Stimulated activated CD8-positive, alpha-beta memory T cell treated with anti-CD3 and anti-CD28 coated beads, Interleukin-15, amount 100 ng/mL, for 1 hour (primary cell): Measurements from ENCODE around the gene LIPK.
"Not testable (repeated sequence)": the region's sequence is repeated elsewhere in the genome, so short reads cannot be mapped to it uniquely, and the experiment has no call there.

Source experiments
- DNase-seq: peaks from one replicate; pipeline ENCODE4 v3.0.0-alpha.2; 2020; ENCODE audit warnings: low read depth

LIPK gene, protein sequence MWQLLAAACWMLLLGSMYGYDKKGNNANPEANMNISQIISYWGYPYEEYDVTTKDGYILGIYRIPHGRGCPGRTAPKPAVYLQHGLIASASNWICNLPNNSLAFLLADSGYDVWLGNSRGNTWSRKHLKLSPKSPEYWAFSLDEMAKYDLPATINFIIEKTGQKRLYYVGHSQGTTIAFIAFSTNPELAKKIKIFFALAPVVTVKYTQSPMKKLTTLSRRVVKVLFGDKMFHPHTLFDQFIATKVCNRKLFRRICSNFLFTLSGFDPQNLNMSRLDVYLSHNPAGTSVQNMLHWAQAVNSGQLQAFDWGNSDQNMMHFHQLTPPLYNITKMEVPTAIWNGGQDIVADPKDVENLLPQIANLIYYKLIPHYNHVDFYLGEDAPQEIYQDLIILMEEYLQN

DNA sequence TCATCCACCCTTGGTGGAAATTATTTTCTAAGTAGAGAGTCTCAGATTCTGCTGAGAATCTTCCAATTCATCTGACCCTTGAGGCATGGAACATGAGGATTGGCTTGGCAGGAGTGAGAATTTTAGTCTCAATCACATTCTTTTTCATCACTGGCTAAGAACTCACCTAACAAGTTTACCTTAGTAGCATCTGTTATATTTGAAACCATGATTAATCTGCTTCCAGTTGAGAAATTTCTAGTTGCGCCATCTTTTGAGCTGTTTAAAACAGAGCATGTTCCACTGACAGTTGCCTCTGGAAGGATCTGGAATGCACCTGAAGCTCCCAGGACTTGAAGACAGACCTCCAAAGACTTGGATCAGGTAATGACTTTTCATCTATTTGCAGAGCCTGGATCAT is at the start of gene LIPK:
Gene LIPK, plus strand, starts transcription at position 292 of the 400 bp plus-strand sequence. CDS start 18,295 bp downstream, outside the sequence.
- DNase-seq, result no peak

DNA sequence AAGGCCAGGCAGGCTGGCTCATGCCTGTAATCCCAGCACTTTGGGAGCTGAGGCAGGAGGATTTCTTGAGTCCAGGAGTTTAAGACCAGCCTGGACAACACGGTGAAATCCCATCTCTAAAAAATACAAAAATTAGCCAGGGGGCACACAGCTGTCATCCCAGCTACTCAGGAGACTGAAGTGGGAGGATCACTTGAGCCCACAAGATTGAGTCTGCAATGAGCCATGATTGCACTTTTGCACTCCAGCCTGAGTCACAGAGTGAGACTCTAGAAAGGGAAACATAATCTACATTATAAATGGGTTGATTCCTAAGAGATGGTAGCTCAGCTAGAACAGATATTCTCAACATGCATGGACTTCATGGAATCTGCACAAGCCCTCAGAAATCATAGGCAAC is 48.1 kb upstream of the LIPK start:
- DNase-seq, result no peak

DNA sequence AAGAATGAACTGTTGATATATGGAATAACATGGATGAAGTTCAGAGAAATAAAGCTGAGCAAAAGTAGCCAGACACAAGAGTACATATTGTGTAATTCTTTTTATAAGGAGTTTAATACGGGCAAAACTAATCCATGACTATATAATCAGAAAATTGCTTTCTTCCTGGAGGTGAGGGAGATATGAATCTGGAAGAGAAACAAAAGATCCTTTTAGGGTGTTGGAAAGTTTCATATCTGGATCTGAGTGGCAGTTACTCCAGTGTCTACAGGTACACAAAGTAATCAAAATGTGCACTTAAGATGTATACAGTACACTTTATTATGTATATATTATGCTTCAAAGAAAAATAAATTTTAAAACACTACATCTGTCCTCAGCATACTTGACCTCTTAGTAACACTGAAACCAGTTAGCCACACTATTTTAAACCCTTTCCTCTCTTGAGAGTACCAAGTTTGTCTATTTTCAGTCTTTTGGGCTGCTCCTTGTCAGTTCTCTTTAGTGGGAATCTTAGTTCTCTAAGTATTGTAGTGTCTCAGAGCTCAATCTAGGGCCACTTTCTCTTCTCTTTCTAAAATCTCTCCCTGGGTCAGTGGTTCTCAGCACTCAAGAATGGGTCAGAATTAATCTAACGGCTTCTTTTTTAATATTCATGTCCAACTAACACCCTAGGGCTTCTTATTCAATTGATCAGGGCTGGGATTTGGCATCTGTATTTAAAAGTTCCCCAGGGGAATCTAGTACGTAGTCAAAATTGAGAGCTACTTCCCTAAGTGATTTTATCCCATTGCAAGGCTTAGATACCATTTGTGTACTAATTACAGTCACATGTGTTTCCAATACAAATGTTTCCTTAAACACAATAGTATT is 46.1 kb upstream of the LIPK start:
- DNase-seq, result no peak

DNA sequence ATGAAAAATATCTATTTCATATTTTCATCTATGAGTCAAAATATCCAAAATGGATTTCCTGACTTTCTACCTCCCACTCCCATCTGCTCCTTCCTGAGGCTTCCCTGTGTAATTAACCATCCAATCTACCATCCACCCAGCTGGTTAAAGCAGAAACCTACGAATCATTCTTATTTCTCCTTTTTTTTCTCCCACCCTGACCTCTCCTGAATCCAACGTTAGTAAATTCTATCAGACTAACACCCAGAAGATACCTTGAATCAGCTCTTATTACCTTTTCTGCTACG is 45.5 kb upstream of the LIPK start:
- DNase-seq, result no peak

DNA sequence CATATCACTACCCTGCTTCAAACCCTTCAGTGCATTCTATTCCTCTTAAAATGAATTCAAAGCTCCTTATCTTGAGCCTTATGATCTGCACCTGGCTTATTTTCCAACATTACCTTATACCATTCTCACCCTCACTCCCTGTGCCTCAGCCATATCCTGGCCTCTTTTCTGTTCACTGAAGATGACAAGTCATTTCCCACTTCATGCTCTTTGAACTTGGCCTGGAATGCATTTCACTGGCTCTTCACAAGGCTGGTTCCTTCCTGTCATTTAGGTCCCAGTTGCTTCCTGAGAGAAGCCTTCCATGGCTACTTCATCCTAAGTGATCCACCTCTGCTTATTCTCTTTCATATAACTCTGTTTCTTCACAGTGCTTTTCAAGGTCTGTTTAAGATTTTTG is 45.0 kb upstream of the LIPK start:
- no peak for DNase-seq

DNA sequence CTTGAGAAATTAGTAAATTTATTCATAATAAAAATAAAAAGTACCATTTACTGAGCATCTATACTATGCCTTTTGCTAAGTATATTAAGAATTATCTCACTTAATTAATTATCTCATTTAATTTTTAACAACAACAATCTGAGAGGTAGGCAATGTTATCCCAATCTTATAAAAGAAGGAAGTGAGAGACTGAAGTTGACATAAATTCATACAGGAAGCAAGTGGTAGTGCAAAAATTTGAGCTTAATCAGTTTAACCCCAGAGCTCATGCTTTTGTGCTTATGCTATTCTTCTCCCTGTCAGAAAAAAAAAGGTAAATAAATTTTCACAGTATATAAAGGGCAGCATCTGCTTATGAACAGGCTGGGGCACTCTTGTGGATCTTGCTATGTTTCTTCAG is 44.5 kb upstream of the LIPK start:
- DNase-seq, result no peak

DNA sequence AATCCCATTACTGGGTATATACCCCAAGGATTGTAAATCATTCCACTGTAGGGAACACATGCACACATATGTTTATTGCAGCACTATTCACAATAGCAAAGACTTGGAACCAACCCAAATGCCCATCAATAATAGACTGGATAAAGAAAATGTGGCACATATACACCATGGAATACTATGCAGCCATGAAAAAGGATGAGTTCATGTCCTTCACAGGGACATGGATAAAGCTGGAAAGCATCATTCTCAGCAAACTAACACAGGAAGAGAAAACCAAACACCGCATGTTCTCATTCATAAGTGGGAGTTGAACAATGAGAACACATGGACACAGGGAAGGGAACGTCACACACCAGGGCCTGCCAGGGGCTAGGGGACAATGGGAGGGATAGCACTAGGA is 42.9 kb upstream of the LIPK start:
- DNase-seq, result not testable (repeated sequence)

DNA sequence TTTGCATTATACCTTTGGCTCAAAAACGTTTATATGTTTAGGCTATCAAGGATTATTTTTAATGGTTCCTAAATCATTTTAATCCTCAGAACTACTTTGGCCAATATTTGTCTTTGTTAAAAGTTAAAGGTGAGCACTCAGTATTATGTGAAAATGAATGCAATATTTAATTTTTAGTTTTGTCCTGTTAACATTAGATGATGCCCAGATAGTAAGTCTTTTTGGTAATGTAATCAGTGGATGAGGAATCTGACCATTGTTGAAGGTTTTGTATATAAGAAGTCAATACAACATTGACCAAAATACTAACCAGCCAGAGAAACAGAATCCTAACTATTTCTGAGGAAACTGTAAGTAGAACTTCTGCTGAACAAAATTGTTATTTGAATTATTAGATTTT is 41.9 kb upstream of the LIPK start, which contains the start of gene LIPF:
Gene LIPF, plus strand, starts transcription at position 301 of the 400 bp plus-strand sequence. CDS start 2,856 bp downstream, outside the sequence.
- DNase-seq, result no peak

DNA sequence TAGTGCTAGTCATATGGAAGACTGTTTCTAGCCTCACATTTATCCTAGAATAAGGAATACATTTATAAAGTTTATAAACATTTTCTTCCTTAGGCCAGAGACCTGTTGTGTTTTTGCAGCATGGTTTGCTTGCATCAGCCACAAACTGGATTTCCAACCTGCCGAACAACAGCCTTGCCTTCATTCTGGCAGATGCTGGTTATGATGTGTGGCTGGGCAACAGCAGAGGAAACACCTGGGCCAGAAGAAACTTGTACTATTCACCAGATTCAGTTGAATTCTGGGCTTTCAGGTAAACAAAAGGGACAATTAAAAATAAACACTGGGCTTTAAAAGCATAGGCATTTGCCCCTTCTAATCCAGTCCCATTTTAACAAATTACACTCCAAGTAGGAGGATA is 37.6 kb upstream of the LIPK start:
- no peak for DNase-seq

DNA sequence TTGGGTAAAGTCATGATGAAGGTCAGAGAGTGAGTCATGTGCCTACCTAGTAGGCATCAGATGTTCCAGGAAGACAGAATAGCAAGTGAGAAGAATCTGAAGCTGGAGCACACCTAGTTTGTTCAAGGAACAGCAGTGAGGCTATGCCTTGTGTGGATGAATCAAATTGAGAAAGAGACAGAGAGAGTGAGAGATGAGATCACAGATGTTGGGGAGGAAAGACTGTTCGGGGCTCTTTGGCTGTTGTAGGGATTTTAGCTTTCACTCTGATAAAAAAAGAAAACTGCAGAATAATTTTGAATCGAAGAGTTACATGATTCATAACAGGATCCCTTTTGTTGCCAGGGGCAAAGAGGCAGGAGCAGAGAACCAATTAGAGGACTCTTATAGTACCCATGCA is 35.6 kb upstream of the LIPK start:
- DNase-seq, result no peak

DNA sequence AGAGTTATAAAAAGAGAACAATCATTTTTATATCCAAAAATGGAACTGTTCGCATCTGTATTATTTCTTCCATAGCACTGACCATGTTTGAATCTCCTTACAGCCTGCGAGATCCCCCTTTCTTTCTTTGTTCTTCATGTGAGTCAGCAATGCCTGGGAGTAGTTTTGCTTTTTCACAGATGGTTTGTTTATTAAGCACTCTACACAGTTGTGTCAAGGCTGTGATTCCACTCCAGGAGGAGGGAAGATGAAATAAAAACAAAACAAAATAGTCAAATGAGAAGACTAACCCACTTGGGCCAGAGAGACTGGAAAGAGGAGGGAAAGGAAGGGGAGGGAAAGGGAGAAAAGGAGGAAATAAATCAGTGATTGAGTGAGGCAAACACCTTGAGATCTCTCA is 34.0 kb upstream of the LIPK start:
- DNase-seq, result no peak

DNA sequence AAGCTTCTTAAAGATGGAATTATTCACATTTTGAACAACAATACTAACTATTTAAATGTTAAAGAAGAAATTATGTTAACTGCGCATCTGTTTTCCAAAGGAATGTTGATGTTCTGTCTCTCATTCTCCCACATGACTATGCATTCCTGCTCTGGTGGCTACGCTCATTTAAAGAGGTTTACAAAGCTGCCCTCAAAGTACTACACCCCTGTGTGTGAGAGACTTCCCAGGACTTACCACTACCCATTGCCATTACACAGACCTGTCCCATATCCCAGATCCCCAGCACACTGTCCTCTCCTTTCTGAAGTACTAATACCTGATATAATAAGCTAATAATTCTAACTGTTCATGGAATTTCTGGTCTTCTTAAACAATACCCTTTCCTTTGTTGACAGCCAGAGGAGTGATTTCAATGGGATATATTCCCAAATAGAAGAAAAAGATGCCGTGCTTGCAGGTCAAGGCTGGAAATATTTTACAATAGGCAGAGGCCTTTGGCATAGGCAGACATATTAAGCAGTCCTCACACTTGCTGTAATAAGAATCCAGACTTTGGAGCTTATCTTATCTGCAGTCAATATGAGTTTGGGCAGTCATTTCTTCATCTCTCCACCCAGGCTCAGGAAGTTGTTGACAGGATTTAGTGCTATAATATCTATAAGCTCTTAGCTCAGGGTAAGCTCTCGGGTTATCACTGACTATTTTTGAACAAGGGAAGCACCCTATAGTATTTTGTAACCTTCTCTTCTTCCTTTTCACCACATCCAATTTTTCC is 29.6 kb upstream of the LIPK start:
- DNase-seq, result no peak

DNA sequence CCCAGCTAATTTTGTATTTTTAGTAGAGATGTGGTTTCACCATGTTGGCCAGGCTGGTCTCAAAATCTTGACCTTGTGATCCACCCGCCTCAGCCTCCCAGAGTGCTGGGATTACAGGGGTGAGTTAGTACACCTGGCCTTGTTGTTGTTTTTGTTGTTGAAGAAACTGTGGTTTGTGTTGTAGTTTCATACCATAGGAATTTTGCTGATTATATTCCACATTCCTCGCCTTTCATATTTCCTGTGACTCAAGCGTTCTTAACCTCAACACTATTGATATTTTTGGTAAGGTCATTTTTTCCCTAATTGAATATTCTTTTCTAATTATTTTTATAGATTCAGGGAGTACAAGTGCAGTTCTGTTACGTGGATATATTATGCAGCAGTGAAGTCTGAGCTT is 25.1 kb upstream of the LIPK start:
- DNase-seq, result no peak

DNA sequence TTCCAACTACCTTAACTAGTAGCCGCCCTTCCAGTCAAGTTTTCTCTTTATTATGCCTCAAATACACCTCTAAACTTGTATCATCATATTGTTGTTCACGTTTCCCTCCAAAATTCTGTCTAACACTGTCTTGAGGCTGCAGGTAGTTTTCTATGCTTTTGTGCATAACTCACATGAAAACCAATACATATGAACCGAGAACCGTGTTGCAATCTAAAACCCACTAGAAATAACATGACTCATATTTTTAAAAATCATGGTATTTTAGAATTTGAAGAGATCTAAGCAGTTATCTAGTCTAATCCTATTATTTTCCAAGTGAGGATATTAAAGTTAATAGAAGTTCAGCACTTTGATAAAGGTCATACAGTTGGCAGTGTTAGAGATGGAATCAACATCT is 23.6 kb upstream of the LIPK start:
- no peak for DNase-seq

DNA sequence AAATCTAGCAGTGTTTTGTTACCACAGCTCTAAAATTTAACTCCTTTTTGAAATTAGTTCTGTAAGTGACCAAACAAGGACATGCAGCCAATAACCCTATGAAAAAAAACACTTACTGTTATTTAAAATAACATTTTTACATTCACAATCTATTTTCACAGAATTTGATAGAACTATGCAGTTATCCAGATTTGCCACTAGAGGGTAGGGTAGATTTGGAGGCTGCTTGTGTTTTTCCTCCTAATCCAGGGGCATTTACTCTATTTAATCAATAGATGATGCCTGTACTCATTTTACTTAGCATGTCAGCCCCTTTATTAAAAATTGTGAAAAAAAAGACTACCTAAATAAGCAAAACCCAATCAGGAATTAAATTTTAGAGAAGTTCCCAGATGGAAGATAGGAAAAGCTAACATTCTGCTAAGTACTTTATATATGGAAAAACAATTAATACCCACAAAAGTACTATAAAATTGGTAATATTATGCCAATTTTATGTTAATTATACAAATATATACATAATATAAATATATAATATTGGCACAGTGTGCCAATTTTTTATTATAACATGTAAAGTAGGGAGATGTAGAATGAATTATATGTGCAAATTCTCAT is 18.1 kb upstream of the LIPK start:
- no peak for DNase-seq

DNA sequence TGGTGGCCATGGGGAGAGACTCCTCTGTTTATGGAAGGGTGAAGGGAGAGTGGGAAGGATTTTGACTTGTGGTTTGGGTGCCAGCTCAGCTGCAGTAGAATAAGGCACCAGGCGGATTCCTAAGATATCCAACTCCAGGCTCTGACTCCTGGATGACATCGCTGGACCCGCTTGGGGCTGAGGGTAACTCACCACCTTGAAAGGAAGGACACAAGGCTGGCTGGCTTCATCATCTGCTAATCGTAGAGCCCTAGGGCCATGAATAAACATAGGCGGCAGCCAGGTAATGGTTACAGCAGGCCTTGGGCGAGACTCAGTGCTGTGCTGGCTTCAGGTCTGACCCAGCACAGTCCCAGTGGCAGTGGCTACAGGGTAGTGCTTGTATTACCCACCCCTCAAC is 16.7 kb upstream of the LIPK start:
- DNase-seq, result no peak

DNA sequence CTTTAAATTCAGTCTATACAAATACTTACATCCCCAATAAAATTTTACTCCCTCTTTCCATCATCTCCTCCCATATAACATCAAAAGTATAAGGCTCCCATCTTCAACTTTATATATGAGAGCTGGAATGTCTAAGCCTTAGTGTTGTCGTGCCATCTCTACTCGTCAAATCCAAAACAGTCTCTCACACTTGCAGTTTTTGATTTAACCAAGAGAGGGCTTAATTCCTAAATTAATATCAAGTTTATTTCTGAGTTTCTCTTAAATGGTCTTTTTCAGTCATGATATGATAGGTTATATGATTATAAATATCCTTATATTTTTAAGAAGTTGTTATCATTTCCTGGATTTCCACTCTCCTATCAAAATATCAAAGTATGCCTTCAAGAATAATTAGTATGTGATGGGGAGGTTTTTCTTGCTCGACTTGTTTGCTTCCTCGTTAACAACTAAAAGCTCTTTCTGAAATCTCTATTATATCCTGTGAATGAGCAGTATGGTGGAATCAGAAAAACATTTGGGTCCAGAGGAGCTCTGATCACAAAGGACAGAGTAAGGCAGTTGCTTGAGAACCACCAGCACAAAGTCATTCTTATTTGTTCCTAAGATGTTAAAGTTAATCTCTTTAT is 12.5 kb upstream of the LIPK start:
- no peak for DNase-seq

DNA sequence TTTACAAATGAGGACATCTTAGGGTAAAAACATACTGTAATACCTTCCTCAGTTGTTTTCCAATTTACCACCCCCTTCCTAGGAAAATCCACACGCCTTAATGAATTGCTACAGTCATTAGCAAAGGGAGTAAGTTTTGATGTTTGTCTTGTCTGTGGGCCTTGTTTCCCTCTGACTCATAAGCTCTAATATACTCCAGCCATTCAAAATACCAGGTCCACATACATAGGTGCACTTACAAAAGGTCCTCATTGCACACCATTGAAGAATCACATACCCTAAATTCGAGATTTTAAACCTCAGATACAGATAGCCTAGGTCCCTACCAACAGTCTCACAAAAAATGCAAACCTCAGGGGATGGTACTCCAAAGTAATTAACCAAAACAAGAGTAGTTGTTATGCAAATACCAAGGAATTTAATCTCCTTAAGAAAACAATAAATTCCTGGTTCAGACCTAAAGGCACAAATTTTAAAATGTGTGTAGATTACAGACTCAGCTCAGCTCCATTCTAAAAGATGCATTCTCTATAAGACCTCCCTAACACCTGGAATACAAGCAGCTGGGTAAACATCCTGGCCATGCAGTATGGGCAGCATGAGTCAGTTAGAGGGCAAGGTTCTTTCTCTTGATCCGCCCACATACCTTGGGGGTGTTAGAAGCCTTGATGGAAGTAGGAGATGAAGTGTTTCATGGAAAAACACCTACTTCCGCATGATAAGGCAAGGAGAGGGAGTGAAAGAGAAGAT is 3.0 kb upstream of the LIPK start:
- no peak for DNase-seq

DNA sequence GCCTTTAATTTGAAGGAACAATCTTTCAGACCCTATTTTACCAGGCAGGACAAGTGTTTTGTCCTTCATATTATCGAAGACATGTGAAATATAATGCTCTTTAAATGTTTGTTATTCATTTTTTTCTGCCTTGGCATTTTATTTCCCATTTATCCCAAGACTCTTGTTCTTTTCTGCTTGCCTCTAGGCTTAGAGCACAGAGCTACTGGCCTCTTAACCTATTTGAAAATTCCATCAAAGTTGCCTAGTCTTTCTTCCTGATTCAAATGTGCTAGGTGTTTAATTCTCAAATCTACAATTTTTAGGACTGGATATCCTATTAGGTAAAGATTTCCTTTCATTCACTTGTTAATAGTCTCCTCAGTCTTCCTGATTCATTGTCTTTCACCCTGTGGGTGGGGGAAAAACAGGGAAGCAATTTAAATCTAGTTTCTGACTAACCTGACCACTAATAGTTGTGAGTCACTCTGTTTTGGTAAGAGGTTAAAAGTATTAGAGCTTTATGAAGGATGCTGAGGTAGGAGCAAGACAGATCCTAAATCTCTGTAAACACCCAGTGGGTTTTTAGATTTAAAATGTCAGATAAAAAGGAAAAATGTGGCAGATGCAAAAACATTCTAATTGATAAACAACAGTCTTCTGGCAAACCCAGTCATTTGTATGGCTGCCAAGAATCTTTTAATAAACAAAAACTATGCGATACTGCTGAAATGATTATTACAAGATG is 1.5 kb downstream of the LIPK start:
- no peak for DNase-seq

DNA sequence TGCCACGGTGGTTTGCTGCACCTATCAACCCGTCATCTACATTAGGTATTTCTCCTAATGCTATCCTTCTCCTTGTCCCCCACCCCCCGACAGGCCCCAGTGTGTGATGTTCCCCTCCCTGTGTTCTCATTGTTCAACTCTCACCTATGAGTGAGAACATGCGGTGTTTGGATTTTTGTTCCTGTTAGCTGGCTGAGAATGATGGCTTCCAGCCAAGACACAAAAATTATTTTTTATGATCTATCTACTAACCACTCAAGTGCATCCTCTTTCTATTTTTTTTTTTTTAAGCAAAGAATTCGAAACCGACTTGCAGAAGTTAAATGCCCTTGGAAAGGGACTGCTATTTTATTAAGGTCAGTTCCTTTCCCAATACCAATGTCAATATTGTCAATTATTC is 3.3 kb downstream of the LIPK start:
- not testable (repeated sequence) for DNase-seq
